ENCODE data around the gene ROBO1.

- TF ChIP-seq POLR2A (IDR thresholded peaks at IDR 0.05) = no peak
- no peak for TF ChIP-seq POLR2AphosphoS5 (IDR thresholded peaks at IDR 0.05; ENCODE audit: insufficient read depth in 1 of 2, low read depth in 1 of 2)
- TF ChIP-seq CTCF (IDR thresholded peaks at IDR 0.05) = no peak
Measured at GRCh38 chr3:79057756-79058155, 710.0 kb downstream of the ROBO1 start.

Measured in vagina (tissue), 2 donors.